Ishikawa (cell line): ENCODE data around the gene UCK1.

Source experiments
- EGR1 ChIP-seq: IDR thresholded peaks from 2 replicates; pipeline ENCODE4 v1.6.1; 2012
- EP300 ChIP-seq: IDR thresholded peaks from 2 replicates; pipeline ENCODE4 v1.6.1; 2012; ENCODE audit warnings: borderline replicate concordance
- FOXM1 ChIP-seq: IDR thresholded peaks from 2 replicates; pipeline ENCODE4 v1.6.1; 2012; ENCODE audit warnings: low read depth, borderline replicate concordance
- MAX ChIP-seq: IDR thresholded peaks from 2 replicates; pipeline ENCODE4 v1.6.1; 2012
- NFIC ChIP-seq: IDR thresholded peaks from 2 replicates; pipeline ENCODE4 v1.6.1; 2012
- RAD21 ChIP-seq: IDR thresholded peaks from 2 replicates; pipeline ENCODE4 v1.6.1; 2012; ENCODE audit warnings: low read depth
- REST ChIP-seq: IDR thresholded peaks from 2 replicates; pipeline ENCODE4 v1.6.1; 2012; ENCODE audit warnings: low read depth, mild to moderate bottlenecking

- TF ChIP-seq EP300 (no peak), EGR1 (no peak), MAX (no peak), NFIC (no peak), RAD21 (no peak), FOXM1 (no peak), REST (no peak)
Measured at GRCh38 chr9:131475111-131475955, 55.7 kb downstream of the UCK1 start.
